Central memory CD4-positive, alpha-beta T cell (primary cell): ENCODE measurements around the gene STAG1.

Experiments
- DNase-seq: peaks from one replicate; pipeline ENCODE4 v3.0.0; 2022

The STAG1 gene

GRCh38 chr3:136300444-136300843, 451.7 kb downstream of the STAG1 start:
- no peak for DNase-seq

- DNase-seq = no peak
Observed at GRCh38 chr3:136297826-136298225, 454.4 kb downstream of the STAG1 start.

- DNase-seq = no peak
Observed at GRCh38 chr3:136296960-136297359, 455.2 kb downstream of the STAG1 start.

- DNase-seq = no peak
Observed at GRCh38 chr3:136294176-136294575, 458.0 kb downstream of the STAG1 start.

- no peak for DNase-seq
Observed at GRCh38 chr3:136293279-136293678, 458.9 kb downstream of the STAG1 start.

- DNase-seq = no peak
Observed at GRCh38 chr3:136292500-136292899, 459.7 kb downstream of the STAG1 start.

- no peak for DNase-seq
Observed at GRCh38 chr3:136291302-136291701, 460.9 kb downstream of the STAG1 start.
